HG03469 (cell line): ENCODE data around the gene ASAP3.

Source experiments
- ATAC-seq: cut with Tn5 transposase; IDR thresholded peaks from one replicate; pipeline ENCODE4 v1.9.1; 2021; ENCODE audit warnings: mild to moderate bottlenecking, moderate library complexity, moderate number of reproducible peaks; ENCODE audit not compliant: unreplicated experiment

ASAP3 gene

GRCh38 chr1:23450894-23451293 lies 33.1 kb downstream of the ASAP3 start:
- ATAC-seq = no peak

- ATAC-seq = no peak
Measured at GRCh38 chr1:23449958-23450357, 34.0 kb downstream of the ASAP3 start.

- no peak for ATAC-seq
Measured at GRCh38 chr1:23449306-23449705, 34.7 kb downstream of the ASAP3 start.

- no peak for ATAC-seq
Measured at GRCh38 chr1:23448846-23449245, 35.1 kb downstream of the ASAP3 start.

GRCh38 chr1:23446661-23447310 lies 37.2 kb downstream of the ASAP3 start:
- ATAC-seq = no peak

- ATAC-seq = no peak
Measured at GRCh38 chr1:23444596-23445390, 39.2 kb downstream of the ASAP3 start.

- ATAC-seq = no peak
Measured at GRCh38 chr1:23444104-23444533, 39.9 kb downstream of the ASAP3 start.

- ATAC-seq = no peak
Measured at GRCh38 chr1:23442751-23443150, 41.2 kb downstream of the ASAP3 start.

GRCh38 chr1:23441446-23442148 lies 42.4 kb downstream of the ASAP3 start:
- ATAC-seq = no peak

- ATAC-seq = no peak
Measured at GRCh38 chr1:23438545-23438944, 45.4 kb downstream of the ASAP3 start.

GRCh38 chr1:23437355-23437664 lies 46.7 kb downstream of the ASAP3 start:
- ATAC-seq = no peak

- no peak for ATAC-seq
Measured at GRCh38 chr1:23436520-23437354, 47.2 kb downstream of the ASAP3 start.

GRCh38 chr1:23434260-23434775 lies 49.7 kb downstream of the ASAP3 start:
- no peak for ATAC-seq

- no peak for ATAC-seq
Measured at GRCh38 chr1:23433122-23433521, 50.9 kb downstream of the ASAP3 start.

- no peak for ATAC-seq
Measured at GRCh38 chr1:23431431-23431830, 52.5 kb downstream of the ASAP3 start.

- no peak for ATAC-seq
Measured at GRCh38 chr1:23430803-23431202, 53.2 kb downstream of the ASAP3 start.

- no peak for ATAC-seq
Measured at GRCh38 chr1:23428136-23428905, 55.7 kb downstream of the ASAP3 start.

GRCh38 chr1:23427550-23427949 lies 56.4 kb downstream of the ASAP3 start:
- ATAC-seq = no peak

- no peak for ATAC-seq
Measured at GRCh38 chr1:23426828-23427227, 57.2 kb downstream of the ASAP3 start.

- no peak for ATAC-seq
Measured at GRCh38 chr1:23425193-23425494, 58.8 kb downstream of the ASAP3 start.
